WERI-Rb-1 (cell line): ENCODE data around the gene IGF1R.

Source experiments
- DNase-seq: peaks from one replicate; pipeline ENCODE4 v3.0.0-alpha.2; 2020
- H3K27ac ChIP-seq: fragments of 250-450 bp; sonication (Bioruptor Pico); 2 replicates; pipeline ENCODE4 v1.5.1; 2020; ENCODE audit warnings: mild to moderate bottlenecking, moderate library complexity
- H3K27me3 ChIP-seq: fragments of 250-450 bp; sonication (Bioruptor Pico); 2 replicates; pipeline ENCODE4 v1.5.1; 2021; ENCODE audit warnings: mild to moderate bottlenecking, low read depth, moderate library complexity; ENCODE audit not compliant: insufficient read depth, severe bottlenecking
- H3K36me3 ChIP-seq: fragments of 250-450 bp; sonication (Bioruptor Pico); 2 replicates; pipeline ENCODE4 v1.5.1; 2020; ENCODE audit warnings: mild to moderate bottlenecking, moderate library complexity
- H3K4me3 ChIP-seq: 2 replicates; pipeline ENCODE4 v1.5.1; 2011; ENCODE audit warnings: low read depth, mild to moderate bottlenecking, control low read depth, low read length
- H3K9me3 ChIP-seq: fragments of 250-450 bp; sonication (Bioruptor Pico); 2 replicates; pipeline ENCODE4 v1.5.1; 2021; ENCODE audit warnings: mild to moderate bottlenecking, moderate library complexity; ENCODE audit not compliant: severe bottlenecking
- CTCF ChIP-seq: IDR thresholded peaks from 2 replicates; pipeline ENCODE4 v1.5.1; 2011; ENCODE audit warnings: low read depth, mild to moderate bottlenecking, control low read depth, inconsistent platforms, low read length

Gene IGF1R

DNA sequence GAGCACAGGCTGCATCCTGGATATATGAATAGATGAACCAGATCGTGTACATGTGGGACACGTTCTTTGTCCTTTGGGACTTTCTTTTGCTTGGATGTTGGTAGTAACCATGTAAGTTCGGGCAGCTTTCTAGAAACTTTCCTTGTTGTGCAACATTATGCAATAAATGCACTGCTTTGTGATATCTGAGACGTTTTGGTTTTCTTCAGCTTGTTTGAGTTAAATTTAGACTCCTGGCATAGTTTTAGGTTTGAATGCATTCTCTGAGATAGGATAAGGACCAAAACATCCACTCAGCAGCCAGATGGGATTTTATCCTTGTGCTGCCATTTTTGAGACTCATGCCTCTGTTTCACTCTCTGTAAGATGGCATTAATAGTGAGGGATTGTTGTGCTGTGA is 158.9 kb downstream of the IGF1R start:
- H3K9me3 ChIP-seq: no peaks in the 10 kb centered on the region
- no peak overlapping the region for H3K4me3 ChIP-seq
- DNase-seq: no peak
- no peaks in the 10 kb centered on the region for H3K36me3 ChIP-seq
- no peaks in the 10 kb centered on the region for H3K27me3 ChIP-seq
- no peak overlapping the region for H3K27ac ChIP-seq
- TF ChIP-seq CTCF: no peak

- Histone ChIP-seq H3K27ac (no peak overlapping the region), H3K27me3 (no peaks in the 10 kb centered on the region), H3K4me3 (no peak overlapping the region), H3K9me3 (no peaks in the 10 kb centered on the region), H3K36me3 (no peaks in the 10 kb centered on the region)
- no peak for TF ChIP-seq CTCF
- no peak for DNase-seq
Measured at GRCh38 chr15:98809273-98809672, 160.9 kb downstream of the IGF1R start.

DNA sequence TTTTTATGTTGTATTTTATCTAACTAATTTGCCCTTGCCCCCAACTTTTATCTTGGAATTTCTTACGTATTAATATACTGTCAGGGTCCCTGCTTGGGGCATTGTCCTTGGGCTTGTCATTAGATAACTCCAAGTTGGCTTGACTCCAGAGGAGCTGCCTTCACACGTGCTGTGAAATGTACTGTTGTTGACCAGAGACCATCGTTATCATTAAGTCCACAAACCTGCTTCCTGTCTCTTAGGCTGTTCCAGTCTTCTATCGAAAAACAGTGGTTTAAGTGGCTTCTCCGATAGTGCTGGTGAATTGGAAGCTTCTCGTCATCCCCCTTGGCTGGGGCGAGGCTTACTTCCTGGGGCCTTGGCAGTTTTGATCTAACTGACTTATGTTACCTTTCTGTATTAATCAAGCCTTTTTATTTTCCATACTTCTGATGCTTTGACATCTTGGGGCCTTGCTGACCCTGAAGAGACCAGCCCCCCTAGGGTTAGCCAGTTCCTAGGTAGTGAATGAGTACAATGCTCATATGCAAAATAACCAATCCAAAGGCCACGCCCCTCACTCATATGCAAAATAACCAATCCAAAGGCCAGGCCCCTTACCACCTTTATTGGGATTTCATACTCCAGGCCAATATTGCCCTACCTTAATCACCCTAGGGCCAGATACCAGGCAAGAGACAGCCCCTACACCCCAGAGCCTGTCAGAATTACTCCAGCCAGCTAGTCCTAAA is 164.5 kb downstream of the IGF1R start:
- no peak for DNase-seq
- no peaks in the 10 kb centered on the region for H3K27me3 ChIP-seq
- H3K9me3 ChIP-seq: no peaks in the 10 kb centered on the region
- H3K36me3 ChIP-seq: no peaks in the 10 kb centered on the region
- TF ChIP-seq CTCF: no peak
- no peak overlapping the region for H3K4me3 ChIP-seq
- no peak overlapping the region for H3K27ac ChIP-seq

DNA sequence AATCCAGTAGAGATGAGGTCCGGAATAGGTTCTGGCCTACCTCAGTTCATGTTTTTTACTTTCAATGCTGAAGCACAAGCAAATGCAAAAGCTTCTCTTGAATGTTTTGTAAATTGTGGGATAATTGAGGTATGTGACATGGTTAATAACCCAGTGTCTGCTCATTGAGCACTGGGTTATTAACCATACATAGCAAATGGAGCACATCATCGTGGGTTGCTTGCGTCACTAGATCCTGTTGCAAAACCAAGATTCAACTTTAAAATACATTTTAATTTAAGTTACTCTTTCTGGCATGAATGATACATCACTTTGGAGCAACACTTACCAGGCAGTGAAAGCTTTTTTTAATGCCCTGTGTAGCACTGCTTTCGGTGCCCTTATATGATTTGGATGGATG is 165.6 kb downstream of the IGF1R start:
- Histone ChIP-seq H3K9me3 (no peaks in the 10 kb centered on the region), H3K4me3 (no peak overlapping the region), H3K27me3 (no peaks in the 10 kb centered on the region), H3K27ac (no peak overlapping the region), H3K36me3 (no peaks in the 10 kb centered on the region)
- TF ChIP-seq CTCF: no peak
- DNase-seq: no peak

DNA sequence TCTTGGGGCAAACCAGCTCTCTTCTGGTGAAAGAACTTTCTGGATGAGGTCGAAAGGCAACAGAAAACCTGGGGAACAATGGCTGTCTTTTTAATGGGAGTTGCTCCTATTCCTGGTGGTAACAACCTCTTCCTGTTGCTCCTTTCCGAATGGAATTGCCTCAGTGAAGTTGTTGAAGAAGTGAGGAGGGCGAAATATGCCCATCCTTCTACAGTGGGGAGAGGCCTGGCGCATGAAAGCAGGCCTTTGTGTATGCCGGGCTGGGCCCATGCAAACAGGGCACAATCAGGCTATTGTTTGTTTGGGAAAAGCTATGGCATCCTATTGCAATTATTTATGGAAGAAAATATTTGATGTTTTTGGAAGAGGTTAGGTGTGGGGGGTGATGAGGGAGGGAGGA is 166.9 kb downstream of the IGF1R start:
- Histone ChIP-seq H3K27me3 (no peaks in the 10 kb centered on the region), H3K36me3 (no peaks in the 10 kb centered on the region), H3K27ac (no peak overlapping the region), H3K4me3 (no peak overlapping the region), H3K9me3 (no peaks in the 10 kb centered on the region)
- no peak for TF ChIP-seq CTCF
- DNase-seq: no peak

- Histone ChIP-seq H3K36me3 (no peaks in the 10 kb centered on the region), H3K27me3 (no peaks in the 10 kb centered on the region), H3K4me3 (no peak overlapping the region), H3K9me3 (no peaks in the 10 kb centered on the region), H3K27ac (no peak overlapping the region)
- no peak for DNase-seq
- TF ChIP-seq CTCF: no peak
Measured at GRCh38 chr15:98817745-98818144, 169.4 kb downstream of the IGF1R start.
